Retinal pigment epithelial cell (primary cell): ENCODE measurements around the gene PRMT1.

Experiments used
- DNase-seq: peaks from one replicate; pipeline ENCODE4 v3.0.0-alpha.2; 2010; ENCODE audit warnings: low read depth
- H3K4me3 ChIP-seq: 2 replicates; pipeline ENCODE4 v1.5.1; 2011; ENCODE audit warnings: mild to moderate bottlenecking, low read length, control low read depth, moderate library complexity
- CTCF ChIP-seq: conservative IDR thresholded peaks from 2 replicates; pipeline ENCODE4 v1.5.1; 2011; ENCODE audit warnings: low read depth, low read length, control low read depth, inconsistent platforms

Gene PRMT1

GRCh38 chr19:49672131-49672919 lies 4.7 kb upstream of the PRMT1 start:
- TF ChIP-seq CTCF, result peak; percentile 98
- peak overlapping the region; percentile 39 for H3K4me3 ChIP-seq
- no peak for DNase-seq

GRCh38 chr19:49676136-49676783 lies 811 bp upstream of the PRMT1 start:
- no peak for TF ChIP-seq CTCF
- peak; percentile 87 for DNase-seq

GRCh38 chr19:49676784-49677230 lies 264 bp upstream of the PRMT1 start:
- no peak for TF ChIP-seq CTCF
- DNase-seq, result peak; percentile 100
- H3K4me3 ChIP-seq, result peak overlapping the region; percentile 98

More at GRCh38 chr19:49676136-49676783, 811 bp upstream of the PRMT1 start:
- H3K4me3 ChIP-seq, result peak overlapping the region; percentile 47

- no peak for DNase-seq
- H3K4me3 ChIP-seq, result peak overlapping the region; percentile 98
- TF ChIP-seq CTCF, result peak; percentile 74
Observed at GRCh38 chr19:49677901-49678674, 1.0 kb downstream of the PRMT1 start.

GRCh38 chr19:49678985-49679770 lies 2.1 kb downstream of the PRMT1 start:
- DNase-seq, result no peak
- peak overlapping the region; percentile 23 for H3K4me3 ChIP-seq
- TF ChIP-seq CTCF, result no peak

GRCh38 chr19:49679771-49680413 lies 2.8 kb downstream of the PRMT1 start:
- peak overlapping the region; percentile 13 for H3K4me3 ChIP-seq
- no peak for DNase-seq
- no peak for TF ChIP-seq CTCF
